GM12873 (cell line): Measurements from ENCODE around the gene PSMD11.

Source experiments
- TF ChIP-seq, protein P1 (sequence below): IDR thresholded peaks from 2 replicates; pipeline ENCODE4 v1.5.1; 2012; ENCODE audit warnings: low read depth, mild to moderate bottlenecking, moderate library complexity, low read length, control low read depth; ENCODE audit not compliant: insufficient read depth; ENCODE audit errors: missing control alignments

Gene PSMD11

DNA sequence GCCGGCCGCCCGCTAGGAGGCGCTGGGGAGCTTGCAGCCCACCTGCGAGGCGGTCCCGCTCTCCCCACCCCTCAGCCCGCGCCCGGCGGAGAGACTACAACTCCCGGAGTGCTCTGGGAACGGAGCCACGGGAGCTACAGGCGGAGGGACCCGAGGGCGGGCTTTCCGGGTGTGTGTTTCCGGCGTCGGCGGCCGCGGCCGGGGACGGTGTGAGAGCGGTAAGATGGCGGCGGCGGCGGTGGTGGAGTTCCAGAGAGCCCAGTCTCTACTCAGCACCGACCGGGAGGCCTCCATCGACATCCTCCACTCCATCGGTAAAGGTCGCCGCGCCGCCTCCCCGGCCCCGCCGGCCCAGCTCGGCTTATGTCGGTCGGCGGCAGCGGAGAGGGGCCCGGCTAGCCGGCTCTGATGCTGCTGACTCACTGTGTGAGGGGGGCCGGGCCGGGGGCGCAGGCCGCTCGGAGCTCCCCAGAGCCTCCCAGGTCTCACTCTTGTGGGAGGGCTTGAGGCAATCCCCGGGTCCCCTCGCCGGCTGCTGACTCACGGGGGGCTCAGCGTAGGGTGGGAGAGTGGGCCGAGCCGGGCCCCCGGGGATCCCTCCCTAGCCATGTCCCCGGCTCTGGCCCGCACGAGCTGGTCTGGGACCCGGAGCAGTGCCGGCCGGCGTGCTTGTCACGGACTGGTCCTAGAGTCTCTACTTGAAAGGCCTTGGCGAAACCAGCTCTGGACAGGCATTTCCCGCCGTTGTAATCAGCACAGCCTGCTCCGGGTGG is at the start of gene PSMD11:
PSMD11 (plus strand) TSS at position 210 of the 773 bp plus-strand sequence; CDS start at position 224, 14 bp downstream.
- TF ChIP-seq, protein P1, sequence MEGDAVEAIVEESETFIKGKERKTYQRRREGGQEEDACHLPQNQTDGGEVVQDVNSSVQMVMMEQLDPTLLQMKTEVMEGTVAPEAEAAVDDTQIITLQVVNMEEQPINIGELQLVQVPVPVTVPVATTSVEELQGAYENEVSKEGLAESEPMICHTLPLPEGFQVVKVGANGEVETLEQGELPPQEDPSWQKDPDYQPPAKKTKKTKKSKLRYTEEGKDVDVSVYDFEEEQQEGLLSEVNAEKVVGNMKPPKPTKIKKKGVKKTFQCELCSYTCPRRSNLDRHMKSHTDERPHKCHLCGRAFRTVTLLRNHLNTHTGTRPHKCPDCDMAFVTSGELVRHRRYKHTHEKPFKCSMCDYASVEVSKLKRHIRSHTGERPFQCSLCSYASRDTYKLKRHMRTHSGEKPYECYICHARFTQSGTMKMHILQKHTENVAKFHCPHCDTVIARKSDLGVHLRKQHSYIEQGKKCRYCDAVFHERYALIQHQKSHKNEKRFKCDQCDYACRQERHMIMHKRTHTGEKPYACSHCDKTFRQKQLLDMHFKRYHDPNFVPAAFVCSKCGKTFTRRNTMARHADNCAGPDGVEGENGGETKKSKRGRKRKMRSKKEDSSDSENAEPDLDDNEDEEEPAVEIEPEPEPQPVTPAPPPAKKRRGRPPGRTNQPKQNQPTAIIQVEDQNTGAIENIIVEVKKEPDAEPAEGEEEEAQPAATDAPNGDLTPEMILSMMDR, result peak; percentile 86

DNA sequence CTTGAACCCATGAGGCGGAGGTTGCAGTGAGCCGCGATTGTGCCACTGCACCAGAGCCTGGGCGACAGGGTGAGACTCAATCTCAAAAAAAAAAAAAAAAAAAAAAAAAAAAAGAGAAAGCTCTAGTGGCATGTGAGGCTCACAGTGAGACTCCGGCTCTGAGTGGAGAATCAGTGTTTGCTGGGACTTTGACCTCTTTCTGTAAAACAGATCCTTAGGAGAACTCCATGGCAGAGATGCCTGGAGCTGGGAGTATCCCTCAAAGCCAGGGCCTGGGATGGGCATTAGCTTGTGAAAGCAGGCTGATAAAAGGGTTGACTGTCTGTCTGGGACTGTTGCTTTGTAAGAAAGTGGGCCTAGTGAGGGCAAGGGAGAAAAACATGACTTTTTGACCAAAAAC is 48.0 kb upstream of the PSMD11 start:
- TF ChIP-seq, protein P1, result no peak

DNA sequence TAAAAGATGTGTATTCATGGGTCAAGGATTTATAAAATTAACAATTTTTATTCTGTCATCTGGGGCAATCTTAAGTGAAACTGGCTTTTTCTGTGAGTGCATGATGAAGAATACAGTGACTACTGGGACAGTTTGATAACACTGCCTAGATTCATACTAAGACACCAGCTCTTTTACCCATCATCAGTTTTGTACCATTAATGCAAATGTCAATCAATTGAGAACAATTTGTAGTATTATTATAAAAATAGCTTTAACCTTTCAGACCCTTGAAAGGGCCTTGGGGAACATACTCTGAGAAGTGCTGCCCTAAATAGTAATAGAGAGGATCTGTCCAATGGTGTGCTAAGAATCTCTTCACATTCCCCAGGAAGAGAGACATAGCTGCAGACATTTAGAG is 45.4 kb upstream of the PSMD11 start:
- TF ChIP-seq, protein P1, result no peak

DNA sequence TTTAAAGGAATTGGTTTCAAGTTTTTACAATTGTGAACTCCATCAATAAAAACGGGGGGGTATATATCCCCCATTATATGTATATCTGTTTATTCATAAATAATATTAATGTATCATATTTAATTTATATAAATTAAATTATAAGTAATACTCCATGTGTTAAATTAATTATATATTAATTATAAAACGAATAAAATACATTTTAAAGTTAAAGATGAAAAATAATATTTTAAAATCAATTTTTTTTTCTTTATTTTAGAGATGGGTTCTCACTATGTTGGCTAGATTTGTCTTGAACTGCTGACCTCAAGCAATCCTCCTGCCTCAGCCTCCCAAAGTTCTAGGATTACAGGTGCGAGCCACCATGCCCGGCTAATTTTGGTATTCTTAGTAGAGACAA is 17.4 kb upstream of the PSMD11 start:
- TF ChIP-seq, protein P1, result no peak

DNA sequence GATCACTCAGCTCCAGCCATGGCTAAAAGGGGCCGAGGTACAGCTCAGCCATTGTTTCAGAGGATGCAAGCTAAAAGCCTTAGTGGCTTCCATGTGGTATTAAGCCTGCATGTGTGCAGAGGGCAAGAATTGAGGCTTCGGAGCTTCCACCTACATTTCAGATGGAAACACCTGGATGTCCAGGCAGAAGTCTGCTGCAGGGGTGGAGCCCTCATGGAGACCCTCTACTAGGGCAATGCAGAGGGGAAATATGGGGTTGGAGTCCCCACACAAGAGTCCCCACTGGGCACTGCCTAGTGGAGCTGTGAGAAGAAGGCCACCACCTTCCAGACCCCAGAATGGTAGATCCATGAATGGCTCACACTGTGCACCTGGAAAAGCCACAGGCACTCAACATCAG is 14.7 kb upstream of the PSMD11 start:
- TF ChIP-seq, protein P1, result no peak

DNA sequence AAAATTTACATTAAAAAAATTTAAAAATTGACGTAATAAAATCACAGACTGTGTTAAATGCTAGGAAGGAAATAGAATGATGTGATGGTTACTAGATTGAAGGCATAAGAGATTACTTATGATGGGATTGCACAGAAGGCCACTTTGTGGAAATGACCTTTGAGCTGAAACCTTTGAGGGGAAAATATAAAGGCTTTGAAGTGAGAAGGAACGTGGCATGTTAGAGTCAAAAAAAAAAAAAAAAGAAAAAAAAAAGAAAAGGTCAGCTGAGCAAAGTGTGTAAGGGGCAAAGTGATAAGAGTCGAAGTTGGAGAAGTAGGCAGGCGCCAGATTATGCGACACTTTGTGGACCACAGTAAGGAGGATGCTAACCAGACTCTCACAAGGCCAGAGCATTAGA is 3.6 kb upstream of the PSMD11 start:
- TF ChIP-seq, protein P1, result no peak

DNA sequence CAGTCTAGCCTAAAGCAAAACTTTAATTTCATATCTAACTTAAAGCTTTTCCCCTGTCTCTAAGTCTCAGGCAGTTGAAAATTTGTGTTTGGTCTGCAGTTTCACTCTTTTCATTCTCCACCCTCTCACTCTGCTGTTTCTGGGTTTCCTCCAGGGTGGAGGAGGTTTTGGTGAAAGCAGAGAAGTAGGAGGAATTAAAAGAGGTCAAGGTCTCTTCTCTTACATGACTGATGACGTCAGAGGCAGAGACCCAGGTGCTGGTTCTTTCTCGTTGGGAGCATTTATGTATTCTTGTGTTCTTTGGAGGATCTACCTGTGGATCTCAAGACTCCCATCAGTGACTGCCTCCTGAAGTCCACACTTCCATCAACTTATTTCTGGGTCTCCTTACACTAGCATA is 2.4 kb upstream of the PSMD11 start:
- TF ChIP-seq, protein P1, result no peak
